A172 (cell line): Measurements from ENCODE around the gene CACNB4. TPM values are rescaled to one million over a fixed set of nuclear protein-coding genes. Genes with fewer than 3 reads are reported as not detected.

Experiments
- DNase-seq: peaks from one replicate; pipeline ENCODE4 v3.0.0-alpha.2; 2015; ENCODE audit warnings: low spot score
- total RNA-seq: library from RNA; depleted of rRNA; stranded (reverse); fragments of >200 nt; shearing (Covaris generic); gene quantifications from 2 replicates; pipeline ENCODE4 v1.2.3, GENCODE V29; 2014; rRNA removed

Gene CACNB4
- total RNA-seq, 1 experiment from 2014 or later: 2.2 TPM

- DNase-seq: no peak
These were observed 309.6 kb downstream of the CACNB4 start for GRCh38 chr2:151789055-151789834.

- DNase-seq: no peak
These were observed 312.4 kb downstream of the CACNB4 start for GRCh38 chr2:151786483-151786882.

- DNase-seq: no peak
These were observed 312.8 kb downstream of the CACNB4 start for GRCh38 chr2:151786077-151786476.

- no peak for DNase-seq
These were observed 315.7 kb downstream of the CACNB4 start for GRCh38 chr2:151783133-151783520.

Other genes with a start within 250 kb of the CACNB4 start
- 35.2 and 44.2 TPM in 2 replicates for gene STAM2, start 76.7 kb upstream of the CACNB4 start, total RNA-seq
- gene FMNL2, start 236.1 kb upstream of the CACNB4 start, total RNA-seq: 25.6 and 37.5 TPM in 2 replicates